HepG2 (cell line): ENCODE measurements around the gene OARD1.

Source experiments
- ARHGAP35 ChIP-seq: sonication (generic); formaldehyde crosslinking; IDR thresholded peaks from 2 replicates; pipeline ENCODE4 v1.9.0; 2022; ENCODE audit warnings: mild to moderate bottlenecking, inconsistent platforms, moderate library complexity, missing genetic modification reagents, borderline replicate concordance
- EP300 ChIP-seq, 3 experiments: sonication (generic) in 1 of 3; formaldehyde crosslinking in 1 of 3; IDR thresholded peaks; 2 replicates each; pipeline versions ENCODE4 v1.5.1 to v1.6.1; 2011 to 2020; ENCODE audit warnings: low read depth in 2 of 3, low read length in 2 of 3, borderline replicate concordance in 1 of 3, improper control_type of control experiment in 1 of 3, mild to moderate bottlenecking in 1 of 3, missing genetic modification reagents in 1 of 3, moderate library complexity in 1 of 3
- FOXK1 ChIP-seq: sonication (generic); formaldehyde crosslinking; IDR thresholded peaks from 2 replicates; pipeline ENCODE4 v1.4.0; 2020; ENCODE audit warnings: low read depth, missing genetic modification reagents, borderline replicate concordance
- MIER2 ChIP-seq: IDR thresholded peaks from 2 replicates; pipeline ENCODE4 v1.6.1; 2016; ENCODE audit warnings: missing biosample characterization, missing genetic modification reagents
- NFATC3 ChIP-seq: sonication (generic); formaldehyde crosslinking; IDR thresholded peaks from 2 replicates; pipeline ENCODE4 v1.5.1; 2020; ENCODE audit warnings: mild to moderate bottlenecking, missing genetic modification reagents
- TAF1 ChIP-seq: sonication (generic); formaldehyde crosslinking; IDR thresholded peaks from 2 replicates; pipeline ENCODE4 v1.4.0; 2020; ENCODE audit warnings: missing genetic modification reagents
- TP53 ChIP-seq: sonication (generic); formaldehyde crosslinking; conservative IDR thresholded peaks from 2 replicates; pipeline ENCODE4 v1.4.0; 2020; ENCODE audit warnings: missing genetic modification reagents
- ZNF143 ChIP-seq: sonication (generic); formaldehyde crosslinking; IDR thresholded peaks from 2 replicates; pipeline ENCODE4 v1.4.0; 2020; ENCODE audit warnings: missing genetic modification reagents
- ZNF232 ChIP-seq: sonication (generic); formaldehyde crosslinking; IDR thresholded peaks from 2 replicates; pipeline ENCODE4 v1.4.0; 2020; ENCODE audit warnings: missing genetic modification reagents, borderline replicate concordance
- ZNF251 ChIP-seq: sonication (generic); formaldehyde crosslinking; IDR thresholded peaks from 2 replicates; pipeline ENCODE4 v1.9.0; 2021; ENCODE audit warnings: mild to moderate bottlenecking, missing genetic modification reagents
- TF ChIP-seq, protein P1 (sequence below): sonication (generic); formaldehyde crosslinking; IDR thresholded peaks from 2 replicates; pipeline ENCODE4 v1.4.0; 2020; ENCODE audit warnings: mild to moderate bottlenecking, missing genetic modification reagents

DNA sequence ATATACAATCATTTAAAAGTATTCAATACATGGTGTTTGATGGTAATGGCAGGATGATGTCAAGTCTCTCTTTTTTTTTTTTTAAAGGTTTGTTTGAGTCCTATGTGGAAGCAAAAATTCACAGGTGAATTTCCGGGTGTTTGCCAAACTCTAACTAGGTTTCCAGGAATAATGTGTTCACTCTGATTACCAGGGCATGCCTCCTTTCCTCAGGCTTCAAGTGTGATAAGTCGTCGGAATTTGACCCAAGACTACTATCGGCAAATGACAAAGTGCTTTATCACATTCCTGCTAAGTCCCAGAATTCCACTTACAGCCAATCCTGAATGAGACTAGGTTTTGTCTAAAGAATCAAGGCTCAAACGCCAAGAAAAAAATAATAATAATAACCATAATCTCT, 7.3 kb downstream of the OARD1 start:
- TF ChIP-seq TAF1 (CRISPR knock-in tag) (no peak), FOXK1 (no peak), ZNF143 (CRISPR knock-in tag) (no peak), TP53 (CRISPR knock-in tag) (no peak), NFATC3 (no peak), ZNF232 (CRISPR knock-in tag) (no peak), ZNF251 (CRISPR knock-in tag) (no peak), MIER2 (no peak), EP300 (IDR thresholded peaks at IDR 0.05; ENCODE audit: low read depth in 2 of 2, low read length in 2 of 2) (peak in 1 of 2 experiments; percentile 35; a peak in 1 of 4 replicates), EP300 (CRISPR knock-in tag; IDR thresholded peaks at IDR 0.05; ENCODE audit: borderline replicate concordance) (no peak), ARHGAP35 (CRISPR knock-in tag) (no peak)
- TF ChIP-seq, protein P1, sequence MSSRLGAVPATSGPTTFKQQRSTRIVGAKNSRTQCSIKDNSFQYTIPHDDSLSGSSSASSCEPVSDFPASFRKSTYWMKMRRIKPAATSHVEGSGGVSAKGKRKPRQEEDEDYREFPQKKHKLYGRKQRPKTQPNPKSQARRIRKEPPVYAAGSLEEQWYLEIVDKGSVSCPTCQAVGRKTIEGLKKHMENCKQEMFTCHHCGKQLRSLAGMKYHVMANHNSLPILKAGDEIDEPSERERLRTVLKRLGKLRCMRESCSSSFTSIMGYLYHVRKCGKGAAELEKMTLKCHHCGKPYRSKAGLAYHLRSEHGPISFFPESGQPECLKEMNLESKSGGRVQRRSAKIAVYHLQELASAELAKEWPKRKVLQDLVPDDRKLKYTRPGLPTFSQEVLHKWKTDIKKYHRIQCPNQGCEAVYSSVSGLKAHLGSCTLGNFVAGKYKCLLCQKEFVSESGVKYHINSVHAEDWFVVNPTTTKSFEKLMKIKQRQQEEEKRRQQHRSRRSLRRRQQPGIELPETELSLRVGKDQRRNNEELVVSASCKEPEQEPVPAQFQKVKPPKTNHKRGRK (CRISPR knock-in tag), result no peak
